Measurements from ENCODE around the gene CCDC27.

The CCDC27 gene

GRCh38 chr1:3772027-3772714 lies 19.9 kb downstream of the CCDC27 start:
- peak overlapping the region in 8 of 21 experiments; percentile 4 to 70 (median 65) for H3K27ac ChIP-seq
- H3K4me3 ChIP-seq, result peak overlapping the region; percentile 36 to 55 (median 42)

- peak within 1 kb of the TSS; percentile 36 to 55 (median 42) for H3K4me3 ChIP-seq
- peak within 1 kb of the TSS in 10 of 21 experiments; percentile 4 to 76 (median 65) for H3K27ac ChIP-seq
These were observed 20.7 kb downstream of the CCDC27 start, which contains the start of gene SMIM1 for GRCh38 chr1:3772715-3773571. Gene SMIM1 (plus strand): TSS chr1:3772749. CDS start chr1:3775374, 2,625 bp downstream.

- Histone ChIP-seq H3K4me3 (no peak overlapping the region), H3K27ac (peak overlapping the region in 1 of 21 experiments; percentile 65)
These were observed 21.5 kb downstream of the CCDC27 start for GRCh38 chr1:3773572-3774275.

GRCh38 chr1:3774276-3774945 lies 22.2 kb downstream of the CCDC27 start:
- Histone ChIP-seq H3K4me3 (no peak overlapping the region), H3K27ac (no peak overlapping the region)

- H3K4me3 ChIP-seq, result no peak overlapping the region
- no peak overlapping the region for H3K27ac ChIP-seq
These were observed 22.8 kb downstream of the CCDC27 start for GRCh38 chr1:3774946-3775489.

- Histone ChIP-seq H3K27ac (no peak overlapping the region), H3K4me3 (no peak overlapping the region)
These were observed 23.4 kb downstream of the CCDC27 start for GRCh38 chr1:3775490-3776230.

- no peak overlapping the region for H3K4me3 ChIP-seq
- no peak overlapping the region for H3K27ac ChIP-seq
These were observed 24.1 kb downstream of the CCDC27 start for GRCh38 chr1:3776231-3776961.

GRCh38 chr1:3777078-3777547 lies 24.9 kb downstream of the CCDC27 start:
- Histone ChIP-seq H3K27ac (peak overlapping the region in 1 of 21 experiments; percentile 42), H3K4me3 (no peak overlapping the region)

GRCh38 chr1:3777647-3778589 lies 25.7 kb downstream of the CCDC27 start:
- peak overlapping the region in 1 of 21 experiments; percentile 42 for H3K27ac ChIP-seq

GRCh38 chr1:3778590-3779264 lies 26.5 kb downstream of the CCDC27 start:
- H3K4me3 ChIP-seq, result no peak overlapping the region
- no peak overlapping the region for H3K27ac ChIP-seq

More at GRCh38 chr1:3777647-3778589, 25.7 kb downstream of the CCDC27 start:
- no peak overlapping the region for H3K4me3 ChIP-seq

- H3K27ac ChIP-seq, result no peak overlapping the region
- H3K4me3 ChIP-seq, result no peak overlapping the region
These were observed 27.1 kb downstream of the CCDC27 start for GRCh38 chr1:3779265-3779911.

GRCh38 chr1:3779912-3780416 lies 27.7 kb downstream of the CCDC27 start:
- Histone ChIP-seq H3K27ac (no peak overlapping the region), H3K4me3 (no peak overlapping the region)

GRCh38 chr1:3780901-3781300 lies 28.7 kb downstream of the CCDC27 start:
- Histone ChIP-seq H3K4me3 (no peak overlapping the region), H3K27ac (no peak overlapping the region)

GRCh38 chr1:3783651-3784474 lies 31.6 kb downstream of the CCDC27 start:
- H3K4me3 ChIP-seq, result no peak overlapping the region
- no peak overlapping the region for H3K27ac ChIP-seq

- H3K27ac ChIP-seq, result no peak overlapping the region
- no peak overlapping the region for H3K4me3 ChIP-seq
These were observed 32.8 kb downstream of the CCDC27 start for GRCh38 chr1:3785045-3785444.
